Adrenal gland (tissue), 12 donors: ENCODE data around the gene GRIP1. TPM values are rescaled to one million over a fixed set of nuclear protein-coding genes. Genes with fewer than 3 reads are reported as not detected.

Experiments used
- DNase-seq, 7 donors: peaks; one replicate each; pipeline ENCODE4 v3.0.0-alpha.2; 2019 to 2020
- H3K27ac ChIP-seq, 5 donors: fragments of 200-600 bp; sonication (generic) in 4 of 5; 1 replicate in 3 of 5; 2 replicates in 2 of 5; pipeline versions ENCODE4 v1.5.1 to v1.8.0; 2016 to 2020; ENCODE audit warnings: mild to moderate bottlenecking in 1 of 5
- H3K27me3 ChIP-seq: fragments of 200-600 bp; 2 replicates; pipeline ENCODE4 v1.8.0; 2021
- H3K36me3 ChIP-seq, 2 donors: fragments of 200-600 bp; replicated peaks in 1 of 2; 1 replicate in 1 of 2; 2 replicates in 1 of 2; pipeline versions ENCODE4 v1.5.1 to v1.8.0; 2018 to 2022
- H3K4me1 ChIP-seq, 2 donors: fragments of 200-600 bp; replicated peaks in 1 of 2; 1 replicate in 1 of 2; 2 replicates in 1 of 2; pipeline versions ENCODE4 v1.5.1 to v1.8.0; 2018 to 2021
- H3K4me3 ChIP-seq, 4 donors: fragments of 200-600 bp; sonication (generic) in 3 of 4; one replicate each; pipeline ENCODE4 v1.5.1; 2016 to 2018
- H3K9me3 ChIP-seq, 3 donors: fragments of 200-600 bp; sonication (generic) in 1 of 3; replicated peaks in 1 of 3; 1 replicate in 2 of 3; 2 replicates in 1 of 3; pipeline versions ENCODE4 v1.5.1 to v1.8.0; 2016 to 2021
- POLR2A ChIP-seq, 2 donors: fragments of 450-650 bp; IDR thresholded peaks; one replicate each; pipeline ENCODE4 v1.6.1; 2017; ENCODE audit warnings: antibody characterized with exemption in 2 of 2, mild to moderate bottlenecking in 2 of 2, moderate library complexity in 1 of 2
- WGBS, 4 donors: extraction: QIAGEN DNeasy Blood & Tissue Kit in 2 of 4; methylation state at CpG; one replicate each; pipeline versions ENCODE4 v1.1.5 to v1.1.7; 2013 to 2017; 5-methylcytosine and 5-hydroxymethylcytosine counted together
- intact Hi-C, 2 donors: fragments of 100-400 bp; cut with DNase I; formaldehyde crosslinking; loops; one replicate each; pipeline versions ENCODE4 v1.14.1 to v1.15.0; 2022 to 2023
- polyA plus RNA-seq, 3 donors: library from polyadenylated mRNA; stranded (reverse); fragments of 200-250 nt in 2 of 3; fragments of 350-450 nt in 1 of 3; fragmentation: Illumina TruSeq in 1 of 3; extraction: RNeasy Lipid Tissue Mini Kit (QIAGEN cat#74804) in 1 of 3; gene quantifications; one replicate each; pipeline ENCODE4 v1.2.3, GENCODE V29; 2013 to 2014
- total RNA-seq, 9 donors: library from RNA; depleted of rRNA in 4 of 9; stranded (reverse); fragments of >200 nt in 4 of 9; fragments of 120-200 nt in 1 of 9; fragmentation: NEBNext Ultra II Directional in 1 of 9; extraction: Animal tissue kit (Norgen Biotek cat#: 25700) in 1 of 9; gene quantifications; one replicate each; pipeline versions ENCODE4 v1.1.0 to v1.2.4, GENCODE V29; 2013 to 2023
- TF ChIP-seq, protein P1 (sequence below), 6 experiments: fragments of 450-650 bp in 4 of 6; fragments of 200-600 bp in 2 of 6; sonication (generic) in 1 of 6; IDR thresholded peaks; 1 replicate in 5 of 6; 2 replicates in 1 of 6; pipeline versions ENCODE4 v1.5.1 to v1.8.0; 2016 to 2021; ENCODE audit warnings: antibody characterized with exemption in 6 of 6, mild to moderate bottlenecking in 2 of 6, moderate library complexity in 1 of 6
- donor health status: healthy with polysubstance abuse.
- donor health status: Bipolar disorder and iron deficiency.
- donor health status: DM: yes; HTN: yes; CAD: no.
- donor health status: DM: no; HTN: no; CAD: no.
- donor health status: DM: no; HTN: no; CAD: no.
- donor health status: DM: yes; HTN: yes; CAD: no.

Gene GRIP1
- total and polyA plus RNA-seq, 12 donors = 0.54 to 10.8 (median 2.4) TPM

DNA sequence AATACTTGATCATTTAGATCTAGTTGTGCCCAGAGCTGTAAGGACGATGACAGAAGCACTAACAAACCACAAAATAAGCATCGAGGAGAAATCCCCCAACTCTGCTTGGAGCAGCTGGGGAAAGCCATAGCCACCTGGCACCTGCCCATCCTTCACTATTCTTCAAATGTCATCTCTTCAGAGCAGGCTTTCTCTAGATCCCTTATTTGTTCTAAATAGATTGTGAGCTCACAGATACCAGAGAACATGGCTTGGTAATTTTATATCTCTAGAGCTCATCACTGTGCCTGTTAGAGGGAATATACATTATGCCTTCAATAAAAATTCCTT is 50.9 kb downstream of the GRIP1 start:
- H3K9me3 ChIP-seq = no peaks in the 10 kb centered on the region
- H3K27me3 ChIP-seq = no peaks in the 10 kb centered on the region
- no peak overlapping the region for H3K27ac ChIP-seq
- H3K4me1 ChIP-seq = no peaks in the 10 kb centered on the region
- H3K4me3 ChIP-seq = no peak overlapping the region
- DNase-seq = no peak
- TF ChIP-seq, protein P1, sequence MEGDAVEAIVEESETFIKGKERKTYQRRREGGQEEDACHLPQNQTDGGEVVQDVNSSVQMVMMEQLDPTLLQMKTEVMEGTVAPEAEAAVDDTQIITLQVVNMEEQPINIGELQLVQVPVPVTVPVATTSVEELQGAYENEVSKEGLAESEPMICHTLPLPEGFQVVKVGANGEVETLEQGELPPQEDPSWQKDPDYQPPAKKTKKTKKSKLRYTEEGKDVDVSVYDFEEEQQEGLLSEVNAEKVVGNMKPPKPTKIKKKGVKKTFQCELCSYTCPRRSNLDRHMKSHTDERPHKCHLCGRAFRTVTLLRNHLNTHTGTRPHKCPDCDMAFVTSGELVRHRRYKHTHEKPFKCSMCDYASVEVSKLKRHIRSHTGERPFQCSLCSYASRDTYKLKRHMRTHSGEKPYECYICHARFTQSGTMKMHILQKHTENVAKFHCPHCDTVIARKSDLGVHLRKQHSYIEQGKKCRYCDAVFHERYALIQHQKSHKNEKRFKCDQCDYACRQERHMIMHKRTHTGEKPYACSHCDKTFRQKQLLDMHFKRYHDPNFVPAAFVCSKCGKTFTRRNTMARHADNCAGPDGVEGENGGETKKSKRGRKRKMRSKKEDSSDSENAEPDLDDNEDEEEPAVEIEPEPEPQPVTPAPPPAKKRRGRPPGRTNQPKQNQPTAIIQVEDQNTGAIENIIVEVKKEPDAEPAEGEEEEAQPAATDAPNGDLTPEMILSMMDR (IDR thresholded peaks at IDR 0.05) = no peak
- no peak for TF ChIP-seq POLR2A (IDR thresholded peaks at IDR 0.05)
- intact Hi-C loops = no loop called here
- WGBS, 4 donors = 64 to 82% (median 72%) methylated on average over 2 of the region's 2 CpGs
- no peaks in the 10 kb centered on the region for H3K36me3 ChIP-seq

DNA sequence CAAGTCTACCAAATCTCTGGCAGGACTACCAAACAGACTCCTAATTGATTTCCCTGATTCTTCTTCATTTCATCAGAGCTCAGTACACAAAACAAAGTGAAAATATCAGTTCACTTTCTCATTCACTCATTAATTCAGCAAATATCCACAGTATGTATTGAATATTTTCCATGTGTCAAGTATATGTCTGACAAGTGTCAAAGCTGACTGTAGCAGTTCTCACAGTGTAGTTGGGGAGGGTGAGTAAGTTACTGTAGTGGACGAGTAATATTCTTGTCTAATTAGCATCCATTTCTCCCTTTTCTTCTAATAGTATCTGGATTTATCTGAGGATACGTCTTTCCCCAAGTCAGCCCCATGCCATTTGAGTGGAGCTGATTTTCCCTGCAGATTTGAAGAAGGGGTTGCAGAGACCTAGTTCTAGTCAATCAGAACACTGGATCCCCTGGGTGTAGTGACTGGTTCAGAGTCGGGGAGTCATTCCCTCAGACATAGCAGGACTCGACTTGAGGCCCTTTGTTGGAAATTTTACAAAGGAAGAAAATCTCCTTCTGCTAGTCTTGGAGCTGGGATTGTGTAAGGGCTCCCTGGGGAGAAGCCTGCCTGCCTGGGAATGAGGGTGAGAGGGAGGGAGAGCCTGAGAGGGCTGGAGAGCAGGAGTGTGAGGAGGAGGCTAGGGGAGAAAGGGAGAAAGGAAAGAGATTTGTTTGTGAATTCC is 51.4 kb downstream of the GRIP1 start:
- no peak for DNase-seq
- Histone ChIP-seq H3K36me3 (no peaks in the 10 kb centered on the region), H3K9me3 (no peaks in the 10 kb centered on the region), H3K27me3 (no peaks in the 10 kb centered on the region), H3K4me1 (no peaks in the 10 kb centered on the region), H3K27ac (no peak overlapping the region), H3K4me3 (no peak overlapping the region)
- WGBS, 4 donors = 60 to 64% (median 64%) methylated on average over 4 of the region's 4 CpGs
- intact Hi-C loops = no loop called here
- TF ChIP-seq, protein P1 (IDR thresholded peaks at IDR 0.05) = no peak
- TF ChIP-seq POLR2A (IDR thresholded peaks at IDR 0.05) = no peak

DNA sequence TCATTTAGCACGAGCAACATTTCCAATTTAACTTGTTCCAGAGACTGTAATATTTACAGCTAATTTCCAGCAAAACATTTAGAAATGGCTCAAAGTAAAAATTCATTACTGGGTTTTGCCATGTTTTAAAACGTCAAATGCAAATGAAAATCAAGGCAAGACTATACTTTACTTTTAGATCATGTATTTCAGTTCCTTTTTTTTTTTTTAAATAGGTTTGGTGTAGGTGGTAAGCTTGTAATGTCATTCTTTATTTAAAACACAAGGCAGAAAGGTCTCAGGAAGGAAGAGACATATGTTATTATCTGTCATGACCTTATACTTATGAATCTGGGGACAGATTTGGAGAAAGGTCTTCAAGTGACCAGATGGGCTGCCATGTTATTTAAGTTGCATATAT is 54.1 kb downstream of the GRIP1 start:
- no peaks in the 10 kb centered on the region for H3K27me3 ChIP-seq
- DNase-seq = no peak
- 66 to 79% (median 78%) methylated on average over 2 of the region's 2 CpGs for WGBS, 4 donors
- intact Hi-C loops = no loop called here
- H3K27ac ChIP-seq = no peak overlapping the region
- no peaks in the 10 kb centered on the region for H3K4me1 ChIP-seq
- H3K36me3 ChIP-seq = no peaks in the 10 kb centered on the region
- TF ChIP-seq POLR2A (IDR thresholded peaks at IDR 0.05) = no peak
- TF ChIP-seq, protein P1 (IDR thresholded peaks at IDR 0.05) = no peak
- H3K4me3 ChIP-seq = no peak overlapping the region
- H3K9me3 ChIP-seq = no peaks in the 10 kb centered on the region

DNA sequence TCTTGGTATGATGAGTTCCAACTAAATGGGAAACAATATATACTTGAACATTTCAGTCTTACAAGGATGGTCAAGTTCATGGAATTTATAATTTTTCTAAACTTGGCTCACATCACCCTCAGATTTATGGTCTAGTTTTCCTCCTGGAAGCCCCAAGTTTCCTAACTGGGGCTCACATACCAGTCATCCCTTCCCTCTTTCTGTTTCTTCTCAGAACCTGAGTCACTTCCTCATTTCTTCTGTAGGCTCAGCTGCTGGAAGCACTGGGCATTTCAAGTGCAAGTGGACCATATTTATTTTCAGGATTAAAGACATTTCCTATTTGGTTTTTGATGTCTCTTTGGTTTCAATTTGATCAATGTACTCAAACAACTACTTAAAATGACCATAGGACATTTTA is 55.4 kb downstream of the GRIP1 start:
- Histone ChIP-seq H3K4me1 (no peaks in the 10 kb centered on the region), H3K27me3 (no peaks in the 10 kb centered on the region), H3K9me3 (no peaks in the 10 kb centered on the region), H3K36me3 (no peaks in the 10 kb centered on the region), H3K27ac (no peak overlapping the region), H3K4me3 (no peak overlapping the region)
- intact Hi-C loops = no loop called here
- DNase-seq = no peak
- TF ChIP-seq POLR2A (IDR thresholded peaks at IDR 0.05) = no peak
- TF ChIP-seq, protein P1 (IDR thresholded peaks at IDR 0.05) = no peak
